ENCODE results near the gene ABCC6.

GRCh38 chr16:16190546-16190945 lies 32.7 kb downstream of the ABCC6 start:
- TF ChIP-seq POLR2A (IDR thresholded peaks at IDR 0.05): no peak
- no peak for TF ChIP-seq POLR2AphosphoS5 (IDR thresholded peaks at IDR 0.05)
